Stimulated activated CD8-positive, alpha-beta memory T cell treated with anti-CD3 and anti-CD28 coated beads, Interleukin-7, amount 100 ng/mL, for 1 hour (primary cell): ENCODE data around the gene PCDHB16.

Source experiments
- DNase-seq, 2 donors: peaks; one replicate each; pipeline ENCODE4 v3.0.0-alpha.2; 2020; ENCODE audit warnings: low read depth in 2 of 2

PCDHB16 gene

DNA sequence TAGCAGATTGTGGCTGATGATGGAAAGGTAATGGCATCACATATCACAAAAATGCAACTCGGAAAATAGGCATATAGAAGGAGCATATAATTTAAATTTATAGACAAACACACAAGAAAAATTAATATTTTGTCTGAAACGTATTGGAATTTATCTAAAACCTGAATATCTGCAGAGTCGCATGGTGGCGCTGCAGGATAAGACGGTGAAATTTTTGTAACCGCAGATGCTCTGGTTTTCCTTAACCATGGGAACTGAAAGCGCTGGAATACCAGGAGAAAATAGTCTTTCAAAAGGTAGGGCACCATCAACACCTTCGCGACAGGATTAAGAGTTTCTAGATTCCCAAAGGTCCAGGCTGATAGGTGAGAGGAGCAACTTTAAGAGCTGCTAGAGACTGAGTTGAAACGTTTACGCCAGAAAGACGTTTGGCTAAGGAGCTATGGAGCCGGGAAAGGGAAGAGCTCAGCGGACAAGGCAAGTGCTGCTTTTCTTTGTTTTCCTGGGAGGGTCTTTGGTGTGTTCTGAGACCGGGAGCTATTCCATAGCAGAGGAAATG, 52.0 kb downstream of the PCDHB16 start:
- no peak for DNase-seq
